Liver (tissue), 9 donors: ENCODE measurements around the gene CD164. TPM values are rescaled to one million over a fixed set of nuclear protein-coding genes. Genes with fewer than 3 reads are reported as not detected.

ENCODE experiments used
- DNase-seq: peaks from one replicate; pipeline ENCODE4 v3.0.0-alpha.2; 2017; ENCODE audit warnings: low spot score
- H3K27ac ChIP-seq, 2 donors: one replicate each; pipeline ENCODE4 v1.7.0; 2013; ENCODE audit warnings: inconsistent platforms in 2 of 2, low read length in 2 of 2, control low read depth in 1 of 2, low read depth in 1 of 2, mild to moderate bottlenecking in 1 of 2
- H3K27me3 ChIP-seq, 4 donors: one replicate each; pipeline versions ENCODE4 v1.6.1 to v1.7.0; 2013; ENCODE audit warnings: low read length in 3 of 4, inconsistent platforms in 1 of 4, mild to moderate bottlenecking in 1 of 4, moderate library complexity in 1 of 4; ENCODE audit not compliant: control insufficient read depth in 4 of 4, insufficient read depth in 4 of 4
- H3K36me3 ChIP-seq, 4 donors: one replicate each; pipeline versions ENCODE4 v1.6.1 to v1.7.0; 2013; ENCODE audit warnings: low read length in 3 of 4, mild to moderate bottlenecking in 3 of 4, low read depth in 1 of 4, moderate library complexity in 1 of 4; ENCODE audit not compliant: control insufficient read depth in 4 of 4, insufficient read depth in 3 of 4
- H3K4me1 ChIP-seq, 4 donors: one replicate each; pipeline versions ENCODE4 v1.6.1 to v1.7.0; 2013; ENCODE audit warnings: low read length in 3 of 4, mild to moderate bottlenecking in 3 of 4, moderate library complexity in 1 of 4; ENCODE audit not compliant: control insufficient read depth in 4 of 4, insufficient read depth in 4 of 4
- H3K4me3 ChIP-seq, 3 donors: one replicate each; pipeline versions ENCODE4 v1.6.1 to v1.7.0; 2013; ENCODE audit warnings: low read length in 3 of 3, control low read depth in 1 of 3, low read depth in 1 of 3, mild to moderate bottlenecking in 1 of 3
- H3K9ac ChIP-seq, 2 donors: one replicate each; pipeline ENCODE4 v1.7.0; 2013; ENCODE audit warnings: low read length in 2 of 2, mild to moderate bottlenecking in 2 of 2, moderate library complexity in 2 of 2, control low read depth in 1 of 2, low read depth in 1 of 2
- H3K9me3 ChIP-seq, 4 donors: one replicate each; pipeline versions ENCODE4 v1.6.1 to v1.7.0; 2013; ENCODE audit warnings: low read length in 3 of 4; ENCODE audit not compliant: control insufficient read depth in 4 of 4
- EGR1 ChIP-seq, 2 donors: IDR thresholded peaks; 2 replicates each; pipeline ENCODE4 v1.6.1; 2016 to 2018; ENCODE audit warnings: antibody characterized with exemption in 2 of 2, low read depth in 2 of 2
- FOXA1 ChIP-seq: IDR thresholded peaks from 2 replicates; pipeline ENCODE4 v1.6.1; 2016; ENCODE audit warnings: antibody characterized with exemption
- FOXA2 ChIP-seq: IDR thresholded peaks from 2 replicates; pipeline ENCODE4 v1.6.1; 2016; ENCODE audit warnings: antibody characterized with exemption
- GABPA ChIP-seq, 2 donors: IDR thresholded peaks in 1 of 2; conservative IDR thresholded peaks in 1 of 2; 2 replicates each; pipeline ENCODE4 v1.6.1; 2016; ENCODE audit warnings: antibody characterized with exemption in 2 of 2, mild to moderate bottlenecking in 1 of 2, moderate library complexity in 1 of 2
- HNF4A ChIP-seq, 2 donors: conservative IDR thresholded peaks; 2 replicates each; pipeline ENCODE4 v1.6.1; 2016; ENCODE audit warnings: antibody characterized with exemption in 2 of 2, mild to moderate bottlenecking in 2 of 2
- HNF4G ChIP-seq: IDR thresholded peaks from 2 replicates; pipeline ENCODE4 v1.6.1; 2016; ENCODE audit warnings: antibody characterized with exemption
- JUND ChIP-seq, 2 donors: IDR thresholded peaks; 2 replicates each; pipeline ENCODE4 v1.6.1; 2016; ENCODE audit warnings: antibody characterized with exemption in 2 of 2
- NR2F2 ChIP-seq: IDR thresholded peaks from 2 replicates; pipeline ENCODE4 v1.6.1; 2016; ENCODE audit warnings: antibody characterized with exemption
- RAD21 ChIP-seq, 2 donors: IDR thresholded peaks; 2 replicates each; pipeline ENCODE4 v1.6.1; 2016; ENCODE audit warnings: antibody characterized with exemption in 2 of 2, mild to moderate bottlenecking in 2 of 2
- RXRA ChIP-seq, 2 donors: IDR thresholded peaks; 2 replicates each; pipeline ENCODE4 v1.6.1; 2017 to 2018; ENCODE audit warnings: antibody characterized with exemption in 2 of 2, mild to moderate bottlenecking in 1 of 2
- SP1 ChIP-seq: IDR thresholded peaks from 2 replicates; pipeline ENCODE4 v1.6.1; 2018; ENCODE audit warnings: antibody characterized with exemption, mild to moderate bottlenecking
- TAF1 ChIP-seq: conservative IDR thresholded peaks from 2 replicates; pipeline ENCODE4 v1.6.1; 2016; ENCODE audit warnings: antibody characterized with exemption, mild to moderate bottlenecking
- YY1 ChIP-seq: IDR thresholded peaks from 2 replicates; pipeline ENCODE4 v1.6.1; 2016; ENCODE audit warnings: antibody characterized with exemption, mild to moderate bottlenecking
- WGBS: extraction: QIAGEN DNeasy Blood & Tissue Kit; methylation state at CpG from one replicate; pipeline ENCODE4 v1.1.7; 2013; 5-methylcytosine and 5-hydroxymethylcytosine counted together
- polyA plus RNA-seq, 2 donors: library from polyadenylated mRNA; stranded (reverse) in 1 of 2; unstranded in 1 of 2; fragments of 200-250 nt in 1 of 2; fragments of >200 nt in 1 of 2; fragmentation: Nextera tagmentation in 1 of 2; extraction: Ambion mirVana in 1 of 2; gene quantifications; one replicate each; pipeline versions ENCODE4 v1.2.1 to v1.2.3, GENCODE V29; 2013 to 2015
- total RNA-seq, 2 donors: library from RNA; depleted of rRNA; stranded (reverse); fragments of >200 nt; gene quantifications; one replicate each; pipeline ENCODE4 v1.2.3, GENCODE V29; 2014
- TF ChIP-seq, protein P1 (sequence below): IDR thresholded peaks from 2 replicates; pipeline ENCODE4 v1.6.1; 2016; ENCODE audit warnings: antibody characterized with exemption
- TF ChIP-seq, protein P2 (sequence below): IDR thresholded peaks from 2 replicates; pipeline ENCODE4 v1.6.1; 2016; ENCODE audit warnings: antibody characterized with exemption
- TF ChIP-seq, protein P3 (sequence below): fragments of 150-350 bp; IDR thresholded peaks from 2 replicates; pipeline ENCODE4 v1.5.1; 2017; ENCODE audit warnings: improper control_type of control experiment, low read depth, low read length; ENCODE audit not compliant: missing input control
- TF ChIP-seq, protein P4 (sequence below): IDR thresholded peaks from 2 replicates; pipeline ENCODE4 v1.6.1; 2016; ENCODE audit warnings: antibody characterized with exemption
- TF ChIP-seq, protein P5 (sequence below): IDR thresholded peaks from 2 replicates; pipeline ENCODE4 v1.6.1; 2016; ENCODE audit warnings: antibody characterized with exemption, mild to moderate bottlenecking
- donor health status: healthy.
- donor health status: healthy.
- donor health status: healthy.
- donor health status: healthy.
- donor health status: healthy.

Gene CD164
- total and polyA plus RNA-seq, 4 donors: 84.5 to 218 (median 132) TPM

DNA sequence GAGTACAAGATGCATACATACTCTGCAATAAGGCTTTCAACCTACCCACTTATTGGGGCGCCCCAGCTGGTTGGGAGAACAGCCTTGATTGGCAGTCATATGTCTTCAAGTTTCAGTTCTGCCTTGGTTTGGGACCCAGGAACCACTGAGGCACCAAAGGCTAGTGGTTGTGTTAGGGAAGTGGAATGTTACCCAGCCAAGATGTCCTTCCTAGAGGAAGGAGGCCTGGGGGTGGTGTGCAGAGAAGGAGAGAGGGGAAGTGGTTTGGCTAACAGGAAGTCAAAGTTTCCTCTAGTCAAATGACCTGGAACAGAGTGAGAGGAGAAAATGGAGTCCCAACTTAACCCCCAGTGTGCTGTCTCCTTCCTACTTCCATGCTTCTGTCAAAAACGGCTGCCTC, 59.4 kb downstream of the CD164 start:
- H3K9ac ChIP-seq: no peak overlapping the region
- 76% methylated on average over 2 of the region's 2 CpGs for WGBS
- no peaks in the 10 kb centered on the region for H3K36me3 ChIP-seq
- TF ChIP-seq HNF4G: no peak
- TF ChIP-seq TAF1: no peak
- TF ChIP-seq JUND (IDR thresholded peaks at IDR 0.05): no peak
- TF ChIP-seq, protein P1, sequence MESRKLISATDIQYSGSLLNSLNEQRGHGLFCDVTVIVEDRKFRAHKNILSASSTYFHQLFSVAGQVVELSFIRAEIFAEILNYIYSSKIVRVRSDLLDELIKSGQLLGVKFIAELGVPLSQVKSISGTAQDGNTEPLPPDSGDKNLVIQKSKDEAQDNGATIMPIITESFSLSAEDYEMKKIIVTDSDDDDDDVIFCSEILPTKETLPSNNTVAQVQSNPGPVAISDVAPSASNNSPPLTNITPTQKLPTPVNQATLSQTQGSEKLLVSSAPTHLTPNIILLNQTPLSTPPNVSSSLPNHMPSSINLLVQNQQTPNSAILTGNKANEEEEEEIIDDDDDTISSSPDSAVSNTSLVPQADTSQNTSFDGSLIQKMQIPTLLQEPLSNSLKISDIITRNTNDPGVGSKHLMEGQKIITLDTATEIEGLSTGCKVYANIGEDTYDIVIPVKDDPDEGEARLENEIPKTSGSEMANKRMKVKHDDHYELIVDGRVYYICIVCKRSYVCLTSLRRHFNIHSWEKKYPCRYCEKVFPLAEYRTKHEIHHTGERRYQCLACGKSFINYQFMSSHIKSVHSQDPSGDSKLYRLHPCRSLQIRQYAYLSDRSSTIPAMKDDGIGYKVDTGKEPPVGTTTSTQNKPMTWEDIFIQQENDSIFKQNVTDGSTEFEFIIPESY: no peak
- no peak for TF ChIP-seq YY1
- TF ChIP-seq, protein P2, sequence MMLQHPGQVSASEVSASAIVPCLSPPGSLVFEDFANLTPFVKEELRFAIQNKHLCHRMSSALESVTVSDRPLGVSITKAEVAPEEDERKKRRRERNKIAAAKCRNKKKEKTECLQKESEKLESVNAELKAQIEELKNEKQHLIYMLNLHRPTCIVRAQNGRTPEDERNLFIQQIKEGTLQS: no peak
- TF ChIP-seq, protein P3, sequence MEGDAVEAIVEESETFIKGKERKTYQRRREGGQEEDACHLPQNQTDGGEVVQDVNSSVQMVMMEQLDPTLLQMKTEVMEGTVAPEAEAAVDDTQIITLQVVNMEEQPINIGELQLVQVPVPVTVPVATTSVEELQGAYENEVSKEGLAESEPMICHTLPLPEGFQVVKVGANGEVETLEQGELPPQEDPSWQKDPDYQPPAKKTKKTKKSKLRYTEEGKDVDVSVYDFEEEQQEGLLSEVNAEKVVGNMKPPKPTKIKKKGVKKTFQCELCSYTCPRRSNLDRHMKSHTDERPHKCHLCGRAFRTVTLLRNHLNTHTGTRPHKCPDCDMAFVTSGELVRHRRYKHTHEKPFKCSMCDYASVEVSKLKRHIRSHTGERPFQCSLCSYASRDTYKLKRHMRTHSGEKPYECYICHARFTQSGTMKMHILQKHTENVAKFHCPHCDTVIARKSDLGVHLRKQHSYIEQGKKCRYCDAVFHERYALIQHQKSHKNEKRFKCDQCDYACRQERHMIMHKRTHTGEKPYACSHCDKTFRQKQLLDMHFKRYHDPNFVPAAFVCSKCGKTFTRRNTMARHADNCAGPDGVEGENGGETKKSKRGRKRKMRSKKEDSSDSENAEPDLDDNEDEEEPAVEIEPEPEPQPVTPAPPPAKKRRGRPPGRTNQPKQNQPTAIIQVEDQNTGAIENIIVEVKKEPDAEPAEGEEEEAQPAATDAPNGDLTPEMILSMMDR: no peak
- TF ChIP-seq, protein P4, sequence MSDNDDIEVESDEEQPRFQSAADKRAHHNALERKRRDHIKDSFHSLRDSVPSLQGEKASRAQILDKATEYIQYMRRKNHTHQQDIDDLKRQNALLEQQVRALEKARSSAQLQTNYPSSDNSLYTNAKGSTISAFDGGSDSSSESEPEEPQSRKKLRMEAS: peak; percentile 65
- no peak for TF ChIP-seq FOXA1
- peak in 1 of 2 donors; percentile 8 for TF ChIP-seq RAD21 (IDR thresholded peaks at IDR 0.05)
- DNase-seq: no peak
- no peaks in the 10 kb centered on the region for H3K9me3 ChIP-seq
- H3K27ac ChIP-seq: no peak overlapping the region
- H3K4me3 ChIP-seq: no peak overlapping the region
- H3K27me3 ChIP-seq: no peaks in the 10 kb centered on the region
- peaks cover 4 to 13% (median 11%) of the 10 kb centered on the region in 4 donors for H3K4me1 ChIP-seq

DNA sequence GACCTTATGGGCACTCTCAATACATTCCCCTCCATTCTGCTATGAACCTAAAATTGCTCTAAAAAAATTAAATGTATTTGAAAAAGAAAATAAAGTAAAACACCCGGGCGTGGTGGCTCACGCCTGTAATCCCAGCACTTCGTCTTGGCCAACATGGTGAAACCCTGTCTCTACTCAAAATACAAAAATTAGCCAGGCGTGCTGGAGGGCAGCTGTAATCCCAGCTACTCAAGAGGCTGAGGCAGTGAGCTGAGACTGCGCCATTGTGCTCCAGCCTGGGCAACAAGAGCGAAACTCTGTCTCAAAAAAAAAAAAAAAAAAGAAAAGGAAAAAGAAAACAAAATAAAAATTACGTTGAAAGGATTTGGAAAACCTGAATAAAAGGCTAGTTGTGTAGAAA, 60.5 kb downstream of the CD164 start:
- peaks cover 9 to 22% (median 19%) of the 10 kb centered on the region in 4 donors for H3K4me1 ChIP-seq
- H3K27me3 ChIP-seq: no peaks in the 10 kb centered on the region
- no peak for DNase-seq
- H3K9ac ChIP-seq: no peak overlapping the region
- TF ChIP-seq GABPA (IDR thresholded peaks at IDR 0.05 in 1 of 2, conservative IDR thresholded peaks at IDR 0.05 in 1 of 2): no peak
- no peaks in the 10 kb centered on the region for H3K9me3 ChIP-seq
- H3K27ac ChIP-seq: no peak overlapping the region
- 86% methylated on average over 8 of the region's 8 CpGs for WGBS
- H3K4me3 ChIP-seq: no peak overlapping the region
- H3K36me3 ChIP-seq: no peaks in the 10 kb centered on the region

DNA sequence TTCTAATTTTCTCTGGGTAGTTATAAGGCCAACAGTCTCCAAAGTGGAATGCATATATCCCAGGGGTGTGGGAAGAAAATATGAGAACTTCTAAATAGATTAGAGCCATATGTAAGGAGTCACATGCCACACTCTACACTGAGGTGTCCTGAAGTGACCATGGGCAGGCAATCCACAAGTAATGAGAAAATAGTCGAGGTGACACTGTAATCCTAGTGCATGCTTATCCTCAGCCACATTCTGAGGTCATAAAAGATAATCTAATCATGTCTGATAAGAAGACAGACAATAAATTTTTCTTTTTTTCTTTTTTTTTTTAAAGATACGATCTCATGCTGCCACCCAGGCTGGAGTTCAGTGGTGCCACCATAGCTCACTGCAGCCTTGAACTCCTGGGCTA, 62.2 kb downstream of the CD164 start:
- Histone ChIP-seq H3K27me3 (no peaks in the 10 kb centered on the region), H3K36me3 (no peaks in the 10 kb centered on the region), H3K4me3 (no peak overlapping the region), H3K4me1 (peaks cover 9 to 26% (median 21%) of the 10 kb centered on the region in 4 donors), H3K27ac (no peak overlapping the region), H3K9ac (no peak overlapping the region), H3K9me3 (no peaks in the 10 kb centered on the region)
- WGBS: 75% methylated on average over 2 of the region's 2 CpGs
- TF ChIP-seq, protein P5, sequence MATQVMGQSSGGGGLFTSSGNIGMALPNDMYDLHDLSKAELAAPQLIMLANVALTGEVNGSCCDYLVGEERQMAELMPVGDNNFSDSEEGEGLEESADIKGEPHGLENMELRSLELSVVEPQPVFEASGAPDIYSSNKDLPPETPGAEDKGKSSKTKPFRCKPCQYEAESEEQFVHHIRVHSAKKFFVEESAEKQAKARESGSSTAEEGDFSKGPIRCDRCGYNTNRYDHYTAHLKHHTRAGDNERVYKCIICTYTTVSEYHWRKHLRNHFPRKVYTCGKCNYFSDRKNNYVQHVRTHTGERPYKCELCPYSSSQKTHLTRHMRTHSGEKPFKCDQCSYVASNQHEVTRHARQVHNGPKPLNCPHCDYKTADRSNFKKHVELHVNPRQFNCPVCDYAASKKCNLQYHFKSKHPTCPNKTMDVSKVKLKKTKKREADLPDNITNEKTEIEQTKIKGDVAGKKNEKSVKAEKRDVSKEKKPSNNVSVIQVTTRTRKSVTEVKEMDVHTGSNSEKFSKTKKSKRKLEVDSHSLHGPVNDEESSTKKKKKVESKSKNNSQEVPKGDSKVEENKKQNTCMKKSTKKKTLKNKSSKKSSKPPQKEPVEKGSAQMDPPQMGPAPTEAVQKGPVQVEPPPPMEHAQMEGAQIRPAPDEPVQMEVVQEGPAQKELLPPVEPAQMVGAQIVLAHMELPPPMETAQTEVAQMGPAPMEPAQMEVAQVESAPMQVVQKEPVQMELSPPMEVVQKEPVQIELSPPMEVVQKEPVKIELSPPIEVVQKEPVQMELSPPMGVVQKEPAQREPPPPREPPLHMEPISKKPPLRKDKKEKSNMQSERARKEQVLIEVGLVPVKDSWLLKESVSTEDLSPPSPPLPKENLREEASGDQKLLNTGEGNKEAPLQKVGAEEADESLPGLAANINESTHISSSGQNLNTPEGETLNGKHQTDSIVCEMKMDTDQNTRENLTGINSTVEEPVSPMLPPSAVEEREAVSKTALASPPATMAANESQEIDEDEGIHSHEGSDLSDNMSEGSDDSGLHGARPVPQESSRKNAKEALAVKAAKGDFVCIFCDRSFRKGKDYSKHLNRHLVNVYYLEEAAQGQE: no peak
- TF ChIP-seq FOXA2 (no peak), YY1 (no peak), FOXA1 (no peak), RAD21 (IDR thresholded peaks at IDR 0.05) (no peak), HNF4A (conservative IDR thresholded peaks at IDR 0.05) (no peak), TAF1 (no peak), JUND (IDR thresholded peaks at IDR 0.05) (no peak), SP1 (no peak), EGR1 (IDR thresholded peaks at IDR 0.05; ENCODE audit: low read depth in 2 of 2) (no peak), HNF4G (no peak), NR2F2 (no peak), RXRA (IDR thresholded peaks at IDR 0.05) (no peak), GABPA (IDR thresholded peaks at IDR 0.05 in 1 of 2, conservative IDR thresholded peaks at IDR 0.05 in 1 of 2) (no peak)
- TF ChIP-seq, protein P3: no peak
- TF ChIP-seq, protein P4: no peak
- DNase-seq: no peak
